Left ventricle myocardium inferior (tissue), 1 donor: ENCODE results near the gene ULBP1. TPM values are rescaled to one million over a fixed set of nuclear protein-coding genes. Genes with fewer than 3 reads are reported as not detected.
"Not testable (repeated sequence)": the region's sequence is repeated elsewhere in the genome, so short reads cannot be mapped to it uniquely, and the experiment has no call there.

ENCODE experiments used
- DNase-seq: peaks from one replicate; pipeline ENCODE4 v3.0.0-alpha.2; 2020
- H3K27ac ChIP-seq: fragments of 200-600 bp; replicated peaks from 2 replicates; pipeline ENCODE4 v1.8.0; 2021
- H3K27me3 ChIP-seq: fragments of 200-600 bp; 2 replicates; pipeline ENCODE4 v1.8.0; 2021; ENCODE audit warnings: low read depth
- H3K36me3 ChIP-seq: fragments of 200-600 bp; 2 replicates; pipeline ENCODE4 v1.8.0; 2021
- H3K4me1 ChIP-seq: fragments of 200-600 bp; 2 replicates; pipeline ENCODE4 v1.8.0; 2021
- H3K4me3 ChIP-seq: fragments of 200-600 bp; 2 replicates; pipeline ENCODE4 v1.8.0; 2021; ENCODE audit warnings: mild to moderate bottlenecking, moderate library complexity
- H3K9me3 ChIP-seq: fragments of 200-600 bp; replicated peaks from 2 replicates; pipeline ENCODE4 v1.8.0; 2021
- intact Hi-C: fragments of 100-400 bp; cut with micrococcal nuclease; formaldehyde crosslinking; loops from one replicate; pipeline ENCODE4 v1.11.0; 2022
- total RNA-seq: library from RNA; stranded (reverse); fragmentation: NEBNext Ultra II Directional; extraction: Animal tissue kit (Norgen Biotek cat#: 25700); gene quantifications from one replicate; pipeline ENCODE4 v1.2.1, GENCODE V29; 2021
- TF ChIP-seq, protein P1 (sequence below): fragments of 200-600 bp; IDR thresholded peaks from 2 replicates; pipeline ENCODE4 v1.8.0; 2021; ENCODE audit warnings: antibody characterized with exemption, mild to moderate bottlenecking, borderline replicate concordance
- donor health status: DM: no; HTN: yes; CAD: no; lungs with severe emphysema.

ULBP1 gene
- total RNA-seq, 1 donor from 2014 or later: 0.38 TPM

DNA sequence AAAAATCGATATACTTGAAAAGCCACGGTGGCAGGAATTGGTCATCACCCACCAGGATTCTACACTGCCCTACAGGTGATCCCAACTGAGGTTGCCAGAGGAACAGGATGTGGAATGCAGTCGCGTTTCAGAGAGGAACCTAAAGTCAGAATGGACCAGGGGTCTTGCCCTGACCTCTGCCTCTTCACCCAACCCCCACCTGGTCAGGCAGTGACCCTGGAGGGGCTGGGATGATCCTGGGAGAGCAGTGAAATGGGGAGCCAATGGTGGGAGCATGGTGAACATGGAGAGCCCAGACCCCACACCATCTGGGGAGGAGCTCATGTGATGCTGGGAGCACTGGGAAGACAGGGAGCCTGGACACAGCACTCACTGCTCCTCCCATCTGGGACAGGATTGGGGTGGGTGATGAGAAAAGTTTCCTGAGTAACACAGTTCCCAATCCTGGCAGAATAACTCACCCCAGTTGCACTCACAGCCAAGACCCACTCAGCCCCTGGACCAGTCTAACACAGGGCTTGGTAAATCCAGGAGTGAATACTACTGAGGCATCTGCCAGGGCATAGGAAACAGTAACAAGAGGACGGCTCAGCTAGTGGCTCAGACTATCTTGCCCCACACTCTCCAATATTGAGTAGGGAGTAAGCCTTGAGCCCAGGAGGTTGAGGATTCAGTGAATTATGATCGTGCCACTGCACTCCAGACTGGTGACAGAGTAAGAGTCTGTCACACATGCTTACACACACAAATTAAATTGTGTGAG is 23.7 kb upstream of the ULBP1 start:
- DNase-seq: no peak
- intact Hi-C loops: no loop called here
- H3K27ac ChIP-seq: no peak overlapping the region
- H3K4me1 ChIP-seq: peaks cover 29% of the 10 kb centered on the region
- H3K36me3 ChIP-seq: no peaks in the 10 kb centered on the region
- no peak overlapping the region for H3K4me3 ChIP-seq
- TF ChIP-seq, protein P1, sequence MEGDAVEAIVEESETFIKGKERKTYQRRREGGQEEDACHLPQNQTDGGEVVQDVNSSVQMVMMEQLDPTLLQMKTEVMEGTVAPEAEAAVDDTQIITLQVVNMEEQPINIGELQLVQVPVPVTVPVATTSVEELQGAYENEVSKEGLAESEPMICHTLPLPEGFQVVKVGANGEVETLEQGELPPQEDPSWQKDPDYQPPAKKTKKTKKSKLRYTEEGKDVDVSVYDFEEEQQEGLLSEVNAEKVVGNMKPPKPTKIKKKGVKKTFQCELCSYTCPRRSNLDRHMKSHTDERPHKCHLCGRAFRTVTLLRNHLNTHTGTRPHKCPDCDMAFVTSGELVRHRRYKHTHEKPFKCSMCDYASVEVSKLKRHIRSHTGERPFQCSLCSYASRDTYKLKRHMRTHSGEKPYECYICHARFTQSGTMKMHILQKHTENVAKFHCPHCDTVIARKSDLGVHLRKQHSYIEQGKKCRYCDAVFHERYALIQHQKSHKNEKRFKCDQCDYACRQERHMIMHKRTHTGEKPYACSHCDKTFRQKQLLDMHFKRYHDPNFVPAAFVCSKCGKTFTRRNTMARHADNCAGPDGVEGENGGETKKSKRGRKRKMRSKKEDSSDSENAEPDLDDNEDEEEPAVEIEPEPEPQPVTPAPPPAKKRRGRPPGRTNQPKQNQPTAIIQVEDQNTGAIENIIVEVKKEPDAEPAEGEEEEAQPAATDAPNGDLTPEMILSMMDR: no peak
- peaks cover 72% of the 10 kb centered on the region for H3K27me3 ChIP-seq
- no peaks in the 10 kb centered on the region for H3K9me3 ChIP-seq

DNA sequence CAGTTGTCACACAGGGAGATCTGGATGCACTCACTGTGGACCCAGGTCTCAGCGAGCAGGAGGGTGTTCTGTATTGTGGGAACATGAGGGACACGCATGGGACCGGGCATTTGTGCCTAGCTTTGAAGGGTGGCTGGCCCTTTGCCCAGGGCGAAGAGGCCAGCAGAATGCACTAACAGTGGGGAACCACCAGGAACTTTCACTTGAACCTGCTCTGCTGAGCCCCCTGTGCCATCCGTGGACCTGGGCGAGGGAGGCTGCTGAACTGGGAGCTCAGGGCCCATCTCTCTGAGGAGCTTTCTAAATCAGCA is 23.1 kb upstream of the ULBP1 start:
- Histone ChIP-seq H3K9me3 (no peaks in the 10 kb centered on the region), H3K27me3 (peaks cover 66% of the 10 kb centered on the region), H3K36me3 (no peaks in the 10 kb centered on the region), H3K4me1 (peaks cover 29% of the 10 kb centered on the region), H3K27ac (no peak overlapping the region), H3K4me3 (no peak overlapping the region)
- intact Hi-C loops: no loop called here
- DNase-seq: no peak
- TF ChIP-seq, protein P1: no peak

DNA sequence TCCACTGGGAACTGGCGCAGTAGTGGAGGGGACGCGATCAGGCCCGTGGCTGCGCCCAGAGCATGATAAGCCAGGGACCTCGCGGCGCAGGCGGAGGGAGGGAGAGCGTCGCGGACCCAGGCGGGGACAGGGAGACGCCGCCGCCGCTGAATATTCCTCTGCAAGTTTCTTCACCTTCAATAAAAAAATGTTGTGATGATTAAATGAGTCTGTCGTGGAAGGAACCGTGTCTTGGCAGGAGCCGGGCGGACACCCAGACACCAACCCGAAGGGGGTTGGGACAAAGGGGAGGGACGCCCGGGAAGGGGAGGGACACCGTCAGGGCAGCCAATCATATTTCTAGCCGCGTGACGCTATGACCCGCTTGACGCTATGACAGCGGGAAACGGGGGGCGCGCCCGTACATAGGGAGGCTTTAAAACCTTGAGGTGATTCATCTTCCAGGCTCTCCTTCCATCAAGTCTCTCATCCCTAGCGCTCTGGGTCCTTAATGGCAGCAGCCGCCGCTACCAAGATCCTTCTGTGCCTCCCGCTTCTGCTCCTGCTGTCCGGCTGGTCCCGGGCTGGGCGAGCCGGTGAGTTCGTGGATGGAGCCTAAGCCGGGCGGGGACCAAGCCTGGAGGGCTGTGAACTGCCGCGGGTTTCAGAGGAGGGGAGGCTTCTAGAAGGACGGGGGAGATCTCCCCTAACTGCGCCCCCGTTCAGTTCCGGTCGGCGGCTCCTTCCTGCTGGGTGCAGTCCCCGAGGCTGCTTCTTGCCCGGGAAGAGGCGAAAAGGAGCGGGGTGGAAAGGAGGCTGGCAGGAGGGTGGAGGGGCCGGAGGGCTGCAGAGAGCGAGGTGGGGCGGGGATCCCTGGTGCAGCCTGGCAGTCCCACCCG is 21.9 kb upstream of the ULBP1 start, which contains the start of gene ULBP2:
TSS of gene ULBP2 (plus strand) at position 432 of the 878 bp plus-strand sequence. CDS start at position 491, 59 bp downstream.
- TF ChIP-seq, protein P1: no peak
- intact Hi-C loops: no loop called here
- H3K4me3 ChIP-seq: peak within 1 kb of the TSS; percentile 70
- H3K4me1 ChIP-seq: peaks cover 29% of the 10 kb centered on the region
- no peaks in the 10 kb centered on the region for H3K9me3 ChIP-seq
- peak; percentile 85 for DNase-seq
- no peaks in the 10 kb centered on the region for H3K36me3 ChIP-seq
- peak within 1 kb of the TSS; percentile 67 for H3K27ac ChIP-seq
- H3K27me3 ChIP-seq: peaks cover 54% of the 10 kb centered on the region

DNA sequence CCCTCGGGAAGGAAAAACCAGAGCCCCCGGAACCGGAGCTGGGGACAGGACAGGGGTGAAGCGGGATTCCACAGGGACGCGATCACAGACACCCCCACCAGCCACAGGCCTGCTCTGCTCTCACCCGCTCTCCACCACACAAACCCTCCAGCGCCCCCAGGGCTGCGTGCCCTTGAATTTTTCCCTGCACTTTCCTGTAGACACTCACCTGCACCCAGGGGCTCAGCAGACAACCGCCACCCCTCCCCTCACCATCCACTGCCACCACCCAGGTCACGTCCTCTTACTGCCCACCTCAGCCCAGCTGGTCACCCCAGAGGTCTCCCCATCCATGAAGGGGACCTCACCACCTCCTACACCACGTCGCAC is 21.3 kb upstream of the ULBP1 start:
- Histone ChIP-seq H3K4me3 (peak overlapping the region; percentile 70), H3K27me3 (peaks cover 48% of the 10 kb centered on the region), H3K36me3 (no peaks in the 10 kb centered on the region), H3K27ac (no peak overlapping the region), H3K4me1 (peaks cover 29% of the 10 kb centered on the region), H3K9me3 (no peaks in the 10 kb centered on the region)
- no peak for DNase-seq
- TF ChIP-seq, protein P1: no peak
- intact Hi-C loops: no loop called here

DNA sequence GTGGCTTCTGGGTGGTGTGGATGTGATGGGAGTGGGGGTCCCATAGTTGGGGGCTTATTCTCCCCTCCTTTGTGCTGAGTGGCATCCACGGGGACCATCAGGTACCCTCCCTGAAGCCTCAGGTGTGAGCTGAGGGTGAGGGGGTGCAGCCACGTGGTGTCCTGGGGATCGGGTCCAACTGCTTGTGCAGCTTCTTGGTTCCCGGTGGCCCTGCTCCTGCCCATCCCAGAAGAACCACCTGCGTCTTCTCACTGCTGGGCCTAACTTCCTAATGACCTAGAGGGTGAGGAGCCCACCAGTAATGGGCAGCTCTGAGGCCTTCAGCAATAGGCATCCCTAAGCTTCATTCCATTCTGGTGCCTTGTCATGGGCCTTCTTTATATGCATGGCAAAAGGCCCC is 20.4 kb upstream of the ULBP1 start:
- H3K4me3 ChIP-seq, DNase-seq, H3K36me3 ChIP-seq, H3K27ac ChIP-seq, intact Hi-C loops, H3K9me3 ChIP-seq: not testable (repeated sequence)
- peaks cover 45% of the 10 kb centered on the region for H3K27me3 ChIP-seq
- peaks cover 26% of the 10 kb centered on the region for H3K4me1 ChIP-seq

DNA sequence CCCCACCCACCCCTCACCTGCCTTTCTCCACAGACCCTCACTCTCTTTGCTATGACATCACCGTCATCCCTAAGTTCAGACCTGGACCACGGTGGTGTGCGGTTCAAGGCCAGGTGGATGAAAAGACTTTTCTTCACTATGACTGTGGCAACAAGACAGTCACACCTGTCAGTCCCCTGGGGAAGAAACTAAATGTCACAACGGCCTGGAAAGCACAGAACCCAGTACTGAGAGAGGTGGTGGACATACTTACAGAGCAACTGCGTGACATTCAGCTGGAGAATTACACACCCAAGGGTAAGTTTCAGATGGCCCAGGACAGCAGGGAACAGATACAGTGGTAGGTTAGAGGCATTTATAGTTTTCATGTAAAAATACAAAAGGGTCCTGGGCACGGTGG is 18.5 kb upstream of the ULBP1 start:
- intact Hi-C loops: not testable (repeated sequence)
- peaks cover 44% of the 10 kb centered on the region for H3K27me3 ChIP-seq

DNA sequence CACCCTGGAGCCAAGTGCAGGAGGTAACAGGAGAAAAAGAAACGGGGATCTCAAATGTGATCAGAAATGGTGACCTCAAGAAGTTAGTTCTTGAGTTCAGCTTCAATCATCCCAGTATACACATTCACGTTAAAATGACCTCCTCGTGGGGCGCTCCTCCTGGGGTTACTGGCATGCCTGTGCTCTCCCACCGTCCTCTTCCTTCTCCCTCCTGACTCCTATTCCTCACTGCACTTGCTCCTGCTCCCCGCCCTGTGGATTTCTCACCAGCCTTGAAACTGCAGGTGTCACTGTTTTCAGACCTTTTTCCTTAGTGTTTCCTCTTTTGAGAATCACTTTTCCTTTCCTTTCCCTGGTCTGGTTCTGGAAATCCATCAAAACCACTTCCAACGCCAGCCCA is 17.1 kb upstream of the ULBP1 start:
- H3K27ac ChIP-seq, intact Hi-C loops, H3K36me3 ChIP-seq, H3K4me1 ChIP-seq, DNase-seq, H3K4me3 ChIP-seq, H3K9me3 ChIP-seq: not testable (repeated sequence)
- peaks cover 45% of the 10 kb centered on the region for H3K27me3 ChIP-seq

More for the DNA sequence above, 18.5 kb upstream of the ULBP1 start:
- DNase-seq, H3K27ac ChIP-seq, H3K36me3 ChIP-seq, H3K4me3 ChIP-seq, H3K9me3 ChIP-seq: not testable (repeated sequence)
- peaks cover 17% of the 10 kb centered on the region for H3K4me1 ChIP-seq

DNA sequence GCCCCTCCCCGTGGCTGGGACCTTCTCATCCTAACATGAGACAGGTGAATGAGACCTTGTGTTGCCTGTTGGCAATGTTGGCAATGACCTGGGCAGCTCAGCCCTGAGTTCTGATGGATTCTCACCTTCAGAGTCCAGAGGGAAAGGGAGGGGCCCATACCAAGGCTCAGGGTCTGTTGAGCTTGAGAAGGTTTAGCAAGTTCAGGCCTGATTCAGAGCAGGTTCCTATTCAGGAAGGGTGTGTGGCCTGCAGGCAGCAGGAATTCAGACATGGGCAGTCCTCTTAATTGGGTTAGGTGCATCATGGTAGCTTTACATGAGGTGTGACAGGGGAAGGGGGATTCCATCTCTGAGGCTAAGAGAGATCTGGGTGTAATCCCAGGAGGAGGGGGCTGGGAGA is 16.2 kb upstream of the ULBP1 start:
- intact Hi-C loops, H3K4me3 ChIP-seq, H3K4me1 ChIP-seq, H3K36me3 ChIP-seq, DNase-seq, H3K27ac ChIP-seq, H3K9me3 ChIP-seq: not testable (repeated sequence)
- peaks cover 48% of the 10 kb centered on the region for H3K27me3 ChIP-seq
